ENCODE data around the gene NKX1-1. TPM values are rescaled to one million over a fixed set of nuclear protein-coding genes. Genes with fewer than 3 reads are reported as not detected.

NKX1-1 gene
- polyA plus RNA-seq, 3 donors from 2014 or later, result not detected

- no peaks in the 10 kb centered on the region for H3K4me1 Mint-ChIP-seq
- no peak for DNase-seq
- H3K27me3 Mint-ChIP-seq (ENCODE audit: low read depth in 3 of 3), result peaks cover 0 to 2% (median 0%) of the 10 kb centered on the region in 3 donors
- H3K36me3 Mint-ChIP-seq, result peaks cover 0 to 4% (median 0%) of the 10 kb centered on the region in 3 donors
- H3K4me3 Mint-ChIP-seq, result no peak overlapping the region
- no peaks in the 10 kb centered on the region for H3K9me3 Mint-ChIP-seq
- H3K27ac Mint-ChIP-seq, result no peak overlapping the region
Measured at GRCh38 chr4:1357356-1358248, 48.6 kb downstream of the NKX1-1 start.

GRCh38 chr4:1356181-1356998, 49.9 kb downstream of the NKX1-1 start:
- Mint-ChIP-seq H3K9me3 (no peaks in the 10 kb centered on the region), H3K4me3 (no peak overlapping the region)
- DNase-seq, result peak; percentile 26 to 30 (median 27)

GRCh38 chr4:1355378-1355777, 50.9 kb downstream of the NKX1-1 start:
- no peaks in the 10 kb centered on the region for H3K9me3 Mint-ChIP-seq
- peaks cover 0 to 2% (median 0%) of the 10 kb centered on the region in 3 donors for H3K27me3 Mint-ChIP-seq (ENCODE audit: low read depth in 3 of 3)
- no peak overlapping the region for H3K4me3 Mint-ChIP-seq
- H3K4me1 Mint-ChIP-seq, result peaks cover 8 to 9% of the 10 kb centered on the region in 2 donors
- DNase-seq, result no peak
- peaks cover 0 to 4% (median 0%) of the 10 kb centered on the region in 3 donors for H3K36me3 Mint-ChIP-seq
- H3K27ac Mint-ChIP-seq, result no peak overlapping the region

More at GRCh38 chr4:1356181-1356998, 49.9 kb downstream of the NKX1-1 start:
- no peak overlapping the region for H3K27ac Mint-ChIP-seq
- peaks cover 0 to 4% (median 0%) of the 10 kb centered on the region in 3 donors for H3K36me3 Mint-ChIP-seq
- peaks cover 5 to 7% of the 10 kb centered on the region in 2 donors for H3K4me1 Mint-ChIP-seq
- peaks cover 0 to 2% (median 0%) of the 10 kb centered on the region in 3 donors for H3K27me3 Mint-ChIP-seq (ENCODE audit: low read depth in 3 of 3)

- no peak for DNase-seq
- H3K27me3 Mint-ChIP-seq (ENCODE audit: low read depth in 3 of 3), result peaks cover 0 to 2% (median 0%) of the 10 kb centered on the region in 3 donors
- H3K4me1 Mint-ChIP-seq, result peaks cover 8 to 9% of the 10 kb centered on the region in 2 donors
- peaks cover 0 to 4% (median 0%) of the 10 kb centered on the region in 3 donors for H3K36me3 Mint-ChIP-seq
- no peaks in the 10 kb centered on the region for H3K9me3 Mint-ChIP-seq
- H3K4me3 Mint-ChIP-seq, result no peak overlapping the region
- no peak overlapping the region for H3K27ac Mint-ChIP-seq
Measured at GRCh38 chr4:1354983-1355275, 51.3 kb downstream of the NKX1-1 start.

- H3K9me3 Mint-ChIP-seq, result no peaks in the 10 kb centered on the region
- H3K27me3 Mint-ChIP-seq (ENCODE audit: low read depth in 3 of 3), result peaks cover 0 to 2% (median 0%) of the 10 kb centered on the region in 3 donors
Measured at GRCh38 chr4:1354136-1354982, 51.9 kb downstream of the NKX1-1 start.

GRCh38 chr4:1353186-1354055, 52.8 kb downstream of the NKX1-1 start:
- H3K36me3 Mint-ChIP-seq, result peaks cover 0 to 8% (median 7%) of the 10 kb centered on the region in 3 donors
- DNase-seq, result no peak
- peaks cover 18 to 19% of the 10 kb centered on the region in 2 donors for H3K4me1 Mint-ChIP-seq
- H3K27ac Mint-ChIP-seq, result no peak overlapping the region
- no peaks in the 10 kb centered on the region for H3K9me3 Mint-ChIP-seq
- no peak overlapping the region for H3K4me3 Mint-ChIP-seq
- no peaks in the 10 kb centered on the region for H3K27me3 Mint-ChIP-seq (ENCODE audit: low read depth in 3 of 3)

More at GRCh38 chr4:1354136-1354982, 51.9 kb downstream of the NKX1-1 start:
- peaks cover 0 to 4% (median 0%) of the 10 kb centered on the region in 3 donors for H3K36me3 Mint-ChIP-seq
- peaks cover 8 to 9% of the 10 kb centered on the region in 2 donors for H3K4me1 Mint-ChIP-seq
- DNase-seq, result no peak
- no peak overlapping the region for H3K4me3 Mint-ChIP-seq
- H3K27ac Mint-ChIP-seq, result no peak overlapping the region

Other genes with a start within 250 kb of the NKX1-1 start
- 1,000 to 10,000 TPM in 2 of 3 donors, 100 to 1,000 TPM in 1; 603 to 1,685 (median 1,079) TPM for gene SPON2, start 233.9 kb downstream of the NKX1-1 start, polyA plus RNA-seq
- 100 to 1,000 TPM in 1 of 3 donors, 10 to 100 TPM in 2; 72.1 to 110 (median 77.7) TPM for gene CTBP1, start 157.3 kb downstream of the NKX1-1 start, polyA plus RNA-seq
- 10 to 100 TPM; 60.7 to 76.0 (median 72.9) TPM for gene MAEA, start 116.6 kb downstream of the NKX1-1 start, polyA plus RNA-seq
- gene UVSSA, start 59.2 kb downstream of the NKX1-1 start, polyA plus RNA-seq, result 1 to 10 TPM; 3.2 to 7.0 (median 4.0) TPM